NCI-H345 (cell line): ENCODE results near the gene LTC4S.
A peak's percentile ranks its signal among the peaks of the same experiment; 100 is the strongest.

Source experiments
- DNase-seq: peaks from one replicate; lab custom pipeline; 2025; lab: John Stamatoyannopoulos, UW

The LTC4S gene

DNA sequence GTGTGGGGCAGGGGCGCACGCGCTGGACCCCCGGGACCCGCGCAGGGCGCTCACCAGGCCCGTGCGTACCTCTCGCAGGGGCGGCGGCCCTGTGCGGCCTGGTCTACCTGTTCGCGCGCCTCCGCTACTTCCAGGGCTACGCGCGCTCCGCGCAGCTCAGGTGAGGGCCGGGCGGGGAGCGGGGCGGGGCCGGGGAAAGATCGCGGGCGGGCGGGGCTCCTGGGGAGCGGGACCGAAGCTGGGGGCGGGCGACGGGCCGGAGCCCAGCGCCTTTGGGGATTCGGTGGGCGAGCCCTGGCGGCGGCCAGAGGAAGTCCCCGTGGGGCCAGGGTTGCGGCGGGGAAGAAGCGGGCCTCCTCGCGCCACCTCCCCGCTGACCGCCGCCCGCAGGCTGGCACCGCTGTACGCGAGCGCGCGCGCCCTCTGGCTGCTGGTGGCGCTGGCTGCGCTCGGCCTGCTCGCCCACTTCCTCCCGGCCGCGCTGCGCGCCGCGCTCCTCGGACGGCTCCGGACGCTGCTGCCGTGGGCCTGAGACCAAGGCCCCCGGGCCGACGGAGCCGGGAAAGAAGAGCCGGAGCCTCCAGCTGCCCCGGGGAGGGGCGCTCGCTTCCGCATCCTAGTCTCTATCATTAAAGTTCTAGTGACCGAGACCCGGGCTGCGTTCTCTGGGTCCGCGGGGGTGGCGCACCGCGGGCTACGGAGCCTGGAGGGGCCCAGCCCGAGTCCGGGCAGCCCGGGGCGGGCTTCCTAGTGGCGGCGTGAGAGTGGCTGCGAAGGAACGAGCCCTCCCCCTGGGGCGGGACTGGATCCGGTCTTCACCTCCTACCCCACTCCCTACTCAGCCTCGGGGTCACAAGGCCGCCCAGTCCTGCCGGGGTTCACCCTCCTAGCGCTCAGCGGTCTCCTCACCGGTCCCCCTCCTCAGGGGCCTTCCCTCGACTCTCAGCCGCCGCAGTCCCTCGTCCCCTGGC lies 2.4 kb downstream of the LTC4S start:
- DNase-seq: peak; percentile 89

- no peak for DNase-seq
These were observed 3.3 kb downstream of the LTC4S start for GRCh38 chr5:179796877-179797608.

DNA sequence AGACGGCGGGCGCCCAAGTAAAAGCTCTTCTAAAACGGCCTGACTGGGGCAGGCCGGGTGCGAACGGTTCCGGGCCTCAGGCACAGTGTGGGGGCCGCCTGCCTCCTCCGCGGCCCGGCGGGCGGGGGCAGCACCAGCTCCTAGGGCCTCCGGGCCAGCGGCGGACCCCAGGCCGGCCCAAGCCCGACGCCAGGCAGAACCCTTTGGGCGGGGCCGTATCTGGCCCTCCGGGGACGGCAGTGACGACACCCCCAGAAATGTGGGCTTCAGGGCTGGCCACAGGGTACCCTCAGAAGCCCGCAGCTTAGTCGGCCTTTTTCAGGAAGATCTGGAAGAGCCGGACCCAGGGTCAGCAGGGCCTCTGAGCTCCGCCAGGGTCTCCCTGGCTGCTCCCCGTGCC lies 4.0 kb downstream of the LTC4S start:
- no peak for DNase-seq

- DNase-seq: no peak
These were observed 4.5 kb downstream of the LTC4S start for GRCh38 chr5:179798144-179798770.

- DNase-seq: no peak
These were observed 5.2 kb downstream of the LTC4S start for GRCh38 chr5:179798771-179799643.

GRCh38 chr5:179799644-179799973 lies 5.8 kb downstream of the LTC4S start:
- no peak for DNase-seq

- no peak for DNase-seq
These were observed 6.4 kb downstream of the LTC4S start for GRCh38 chr5:179800071-179800695.

GRCh38 chr5:179800696-179801201 lies 7.0 kb downstream of the LTC4S start:
- DNase-seq: no peak

DNA sequence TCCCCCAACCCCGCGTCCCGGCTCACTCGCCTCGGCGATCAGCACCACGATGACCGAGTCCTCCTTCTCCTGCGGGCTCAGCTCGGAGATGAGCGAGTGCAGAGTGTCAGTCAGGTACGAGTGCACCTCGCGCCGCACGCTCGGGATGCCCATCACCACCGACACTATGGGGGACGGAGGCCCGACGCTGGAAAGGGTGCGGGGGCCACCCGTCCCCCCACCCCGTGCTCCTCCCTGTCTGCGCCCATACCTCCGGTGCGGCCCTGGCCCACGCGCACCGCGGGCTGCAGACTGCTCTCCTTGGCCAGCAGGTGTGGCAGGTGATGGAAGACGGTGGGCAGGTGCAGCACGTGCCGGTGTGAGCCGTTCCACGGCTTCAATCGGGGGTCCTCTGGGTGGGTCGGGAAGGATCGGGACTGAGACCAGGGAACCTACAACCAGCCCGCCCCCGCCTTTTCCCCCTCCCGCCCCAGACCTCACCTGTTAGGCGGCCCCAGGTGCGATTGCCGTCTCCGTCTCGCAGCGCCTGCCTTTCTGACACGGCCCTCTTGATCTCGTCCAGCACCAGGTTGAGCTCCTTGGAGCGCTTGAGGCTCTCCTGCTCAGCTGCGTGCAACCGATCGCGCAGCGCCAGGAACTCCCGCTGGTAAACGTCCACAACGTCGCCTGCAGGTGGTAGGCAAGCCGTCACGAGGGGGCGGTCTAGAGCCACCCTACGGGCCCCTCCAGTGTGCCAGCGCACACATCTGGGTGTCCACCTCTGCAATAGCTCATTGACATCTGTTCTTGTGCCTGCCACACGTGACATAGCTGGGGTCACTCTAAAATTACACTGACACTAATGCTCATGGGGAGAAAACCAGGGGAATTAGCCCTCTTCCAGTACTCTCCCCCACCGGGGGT lies 7.8 kb downstream of the LTC4S start:
- DNase-seq: no peak

DNA sequence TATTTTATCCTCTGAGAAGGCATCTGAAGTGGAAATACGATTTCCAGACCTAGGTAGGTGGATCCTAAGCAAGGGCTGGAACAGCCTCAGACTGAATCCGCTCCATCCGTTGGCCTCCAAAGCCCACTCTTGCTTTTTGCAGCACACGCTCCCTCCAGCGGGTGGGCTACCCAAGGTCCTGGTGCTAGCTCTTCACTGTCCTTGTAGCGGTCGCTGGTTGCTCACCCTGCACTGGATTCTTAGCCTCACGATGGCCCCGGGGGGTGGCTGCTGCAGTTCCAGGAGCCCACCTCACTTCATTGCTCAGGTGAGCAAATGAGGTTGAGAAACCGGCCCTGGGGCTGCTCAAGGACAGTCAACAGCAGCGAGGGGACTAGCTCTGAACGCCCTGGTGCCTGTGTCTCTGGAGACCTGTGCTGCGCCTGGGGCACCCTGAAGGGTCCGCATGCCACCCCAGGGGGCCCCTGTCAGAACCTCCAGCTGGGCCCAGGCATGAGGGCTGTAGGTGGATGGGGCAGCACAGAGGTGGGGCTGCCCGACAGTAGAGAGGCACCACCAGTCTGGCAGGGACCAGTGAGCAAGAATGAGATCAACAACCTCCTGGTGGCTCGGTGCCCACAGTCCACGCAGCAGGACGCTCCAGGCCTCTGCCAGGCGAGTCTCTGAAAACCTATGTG lies 8.6 kb downstream of the LTC4S start:
- DNase-seq: no peak

DNA sequence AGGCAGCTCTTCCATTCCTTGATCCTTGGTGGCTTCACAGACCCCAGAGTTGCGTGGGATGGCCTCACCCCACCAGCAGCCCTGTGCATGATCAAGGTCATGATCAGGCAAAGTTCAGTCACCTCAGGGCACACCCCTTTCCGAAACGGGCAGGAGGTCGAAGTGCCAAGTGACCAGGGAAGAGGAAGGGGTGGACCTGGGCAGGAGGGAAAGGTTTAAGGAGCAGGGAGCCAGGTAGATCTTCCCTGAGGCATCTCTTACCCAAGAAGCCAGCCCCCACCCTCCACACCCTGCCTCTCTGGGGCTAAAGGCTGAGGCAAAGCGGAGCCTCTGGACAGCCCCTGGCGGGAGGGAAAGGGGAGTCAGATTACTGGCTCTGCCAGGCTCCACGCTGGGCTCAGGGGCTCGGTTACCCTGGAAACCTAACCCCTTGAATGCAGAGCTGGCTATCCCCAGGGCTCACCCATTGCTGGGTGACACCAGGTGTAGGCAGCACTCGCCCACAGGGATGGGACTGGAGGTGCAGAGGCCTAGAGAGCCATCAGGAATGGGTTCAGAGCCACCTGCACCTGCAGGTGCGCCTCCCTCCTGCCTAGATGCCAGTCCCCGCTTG lies 9.3 kb downstream of the LTC4S start:
- peak; percentile 92 for DNase-seq

DNA sequence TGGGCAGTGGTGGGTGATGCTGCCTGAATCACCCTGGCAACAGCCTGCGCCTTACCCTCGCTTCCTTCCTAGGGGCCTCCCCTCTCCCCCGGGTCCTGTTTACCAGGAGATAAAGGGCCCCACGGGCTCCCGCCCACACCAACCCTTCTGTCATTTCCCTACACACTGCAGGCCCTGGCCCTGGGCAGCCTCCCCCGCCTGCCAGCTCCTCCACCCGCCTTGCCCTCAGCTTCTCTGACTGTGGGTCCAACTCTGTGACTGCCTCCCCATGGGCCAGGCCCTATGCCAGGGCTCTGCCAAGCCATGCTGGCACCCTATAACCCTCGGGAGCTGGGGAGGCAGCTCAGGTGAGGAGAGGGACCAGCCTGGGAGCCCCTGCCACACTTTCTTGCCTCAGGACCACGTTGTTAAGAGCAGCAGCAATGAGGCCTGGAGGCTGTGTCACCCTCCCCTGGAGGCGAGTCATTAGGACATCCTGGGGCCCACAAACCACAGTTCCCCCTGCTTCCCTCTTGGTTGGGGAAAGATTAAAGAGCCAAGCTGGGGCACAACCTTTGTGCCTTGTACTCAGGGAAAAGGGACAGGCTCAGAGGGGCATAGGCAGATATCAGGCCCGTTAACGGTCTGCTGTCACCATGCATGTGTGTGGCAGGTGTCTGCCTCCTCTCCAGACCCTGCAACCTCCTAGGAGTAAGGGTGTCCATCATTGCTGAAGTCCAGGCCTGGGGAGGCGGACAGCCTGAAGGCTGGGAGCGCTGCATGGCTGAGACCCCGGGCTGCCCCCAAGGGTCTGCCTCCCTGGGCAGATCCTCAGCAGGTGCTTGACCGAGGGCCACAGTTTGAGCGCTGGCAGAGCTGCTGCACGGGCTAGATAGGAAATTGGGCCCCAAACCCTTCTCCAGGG lies 10.1 kb downstream of the LTC4S start:
- peak; percentile 76 for DNase-seq

- DNase-seq: no peak
These were observed 10.8 kb downstream of the LTC4S start for GRCh38 chr5:179804555-179804947.

DNA sequence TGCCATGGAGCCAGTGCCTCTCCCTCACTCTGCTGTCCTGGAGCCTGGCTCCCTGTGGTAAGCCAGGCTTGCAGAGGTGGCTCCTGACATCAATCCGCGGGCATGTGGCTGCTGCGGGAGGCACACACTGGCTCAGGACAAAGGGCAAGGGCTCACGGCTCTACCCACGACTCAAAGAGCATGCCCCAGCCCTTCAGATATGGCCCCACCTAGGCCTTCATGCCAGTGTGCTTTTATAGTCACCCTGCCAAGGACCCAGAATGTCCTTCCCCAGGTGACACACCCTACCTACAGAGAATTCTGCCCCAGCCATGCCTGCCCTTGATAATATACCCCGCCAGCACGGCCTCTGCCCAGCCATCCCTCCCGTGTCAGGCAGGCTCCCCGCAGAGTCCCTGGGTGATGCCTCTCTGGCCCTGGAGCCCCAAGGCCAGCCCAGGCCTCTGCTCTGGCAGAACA lies 11.3 kb downstream of the LTC4S start:
- no peak for DNase-seq

GRCh38 chr5:179805529-179806249 lies 11.9 kb downstream of the LTC4S start:
- no peak for DNase-seq

DNA sequence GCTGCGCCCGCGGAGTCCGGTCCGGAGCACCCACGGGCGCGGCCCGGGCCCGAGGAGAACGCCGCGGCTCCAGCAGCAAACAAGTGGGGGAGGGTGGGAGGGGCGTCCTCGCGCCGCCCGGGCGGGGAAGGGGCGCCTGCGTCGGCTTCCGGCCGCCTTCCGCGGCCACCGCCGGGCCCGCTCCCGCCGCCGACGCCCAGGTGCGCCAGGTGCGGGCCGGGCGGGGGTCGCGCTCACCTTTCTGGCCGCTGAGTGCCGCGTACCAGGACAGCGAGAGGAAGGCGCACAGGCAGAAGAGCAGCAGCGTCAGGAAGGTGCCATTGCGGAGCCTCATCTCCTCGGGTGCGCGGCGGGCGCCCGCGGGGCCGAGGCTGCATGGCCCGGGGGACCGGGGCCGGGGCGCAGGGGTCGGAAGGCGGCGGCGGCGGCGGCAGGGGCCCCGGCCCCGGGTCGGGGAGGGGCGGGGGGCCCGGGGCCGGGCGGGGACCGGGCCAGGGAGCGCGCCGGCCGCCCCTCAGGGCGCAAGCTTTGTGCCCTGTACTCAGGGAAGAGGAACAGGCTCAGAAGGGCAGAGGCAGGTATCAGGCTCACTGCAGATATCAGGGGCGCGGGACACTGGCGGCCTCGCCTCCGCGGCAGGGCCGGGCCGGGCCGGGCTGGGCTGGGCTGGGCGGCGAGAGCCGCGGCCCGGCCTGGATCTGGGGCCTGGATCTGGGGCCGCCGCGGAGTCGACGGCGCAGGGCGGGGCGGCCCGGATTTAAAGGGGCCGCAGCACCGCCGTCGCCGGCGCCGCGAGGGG lies 12.7 kb downstream of the LTC4S start, which contains the start of gene MGAT4B:
Gene MGAT4B (minus strand): TSS at position 617 of the 799 bp plus-strand sequence. CDS start 283 bp downstream, at position 334.
- peak; percentile 75 for DNase-seq
